ENCODE measurements around the gene HMCN2.

GRCh38 chr9:130368631-130369103, 103.1 kb downstream of the HMCN2 start:
- TF ChIP-seq, protein P1, sequence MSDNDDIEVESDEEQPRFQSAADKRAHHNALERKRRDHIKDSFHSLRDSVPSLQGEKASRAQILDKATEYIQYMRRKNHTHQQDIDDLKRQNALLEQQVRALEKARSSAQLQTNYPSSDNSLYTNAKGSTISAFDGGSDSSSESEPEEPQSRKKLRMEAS (IDR thresholded peaks at IDR 0.05; ENCODE audit: insufficient read depth, insufficient read length), result no peak
- TF ChIP-seq, protein P2, sequence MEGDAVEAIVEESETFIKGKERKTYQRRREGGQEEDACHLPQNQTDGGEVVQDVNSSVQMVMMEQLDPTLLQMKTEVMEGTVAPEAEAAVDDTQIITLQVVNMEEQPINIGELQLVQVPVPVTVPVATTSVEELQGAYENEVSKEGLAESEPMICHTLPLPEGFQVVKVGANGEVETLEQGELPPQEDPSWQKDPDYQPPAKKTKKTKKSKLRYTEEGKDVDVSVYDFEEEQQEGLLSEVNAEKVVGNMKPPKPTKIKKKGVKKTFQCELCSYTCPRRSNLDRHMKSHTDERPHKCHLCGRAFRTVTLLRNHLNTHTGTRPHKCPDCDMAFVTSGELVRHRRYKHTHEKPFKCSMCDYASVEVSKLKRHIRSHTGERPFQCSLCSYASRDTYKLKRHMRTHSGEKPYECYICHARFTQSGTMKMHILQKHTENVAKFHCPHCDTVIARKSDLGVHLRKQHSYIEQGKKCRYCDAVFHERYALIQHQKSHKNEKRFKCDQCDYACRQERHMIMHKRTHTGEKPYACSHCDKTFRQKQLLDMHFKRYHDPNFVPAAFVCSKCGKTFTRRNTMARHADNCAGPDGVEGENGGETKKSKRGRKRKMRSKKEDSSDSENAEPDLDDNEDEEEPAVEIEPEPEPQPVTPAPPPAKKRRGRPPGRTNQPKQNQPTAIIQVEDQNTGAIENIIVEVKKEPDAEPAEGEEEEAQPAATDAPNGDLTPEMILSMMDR (IDR thresholded peaks at IDR 0.05; ENCODE audit: extremely low read depth in 1 of 2, insufficient read depth in 1 of 2, low read depth in 1 of 2, low read length in 2 of 2), result no peak
- TF ChIP-seq MYC (IDR thresholded peaks at IDR 0.05; ENCODE audit: low read depth, low read length), result no peak
- no peak for TF ChIP-seq POLR2AphosphoS5 (IDR thresholded peaks at IDR 0.05; ENCODE audit: insufficient read depth, low read depth, low read length)
- TF ChIP-seq POLR2A (IDR thresholded peaks at IDR 0.05; ENCODE audit: low read depth, low read length), result no peak
- no peak for TF ChIP-seq EZH2 (IDR thresholded peaks at IDR 0.05; ENCODE audit: borderline replicate concordance, low read depth, low read length, severe bottlenecking)
- TF ChIP-seq JUN (IDR thresholded peaks at IDR 0.05; ENCODE audit: borderline replicate concordance, insufficient read depth, insufficient read length, low read depth), result no peak
- TF ChIP-seq FOS (IDR thresholded peaks at IDR 0.05; ENCODE audit: borderline replicate concordance, insufficient read depth, low read length), result peak; percentile 18
- peak; percentile 78 for TF ChIP-seq GATA2 (IDR thresholded peaks at IDR 0.05; ENCODE audit: insufficient read depth, insufficient read length, low read depth, low read length)
